Brain pericyte (primary cell): ENCODE measurements around the gene ACER1.
"Not testable (repeated sequence)": the region's sequence is repeated elsewhere in the genome, so short reads cannot be mapped to it uniquely, and the experiment has no call there.

Experiments
- DNase-seq: peaks from one replicate; pipeline ENCODE4 v3.0.0-alpha.2; 2012; ENCODE audit warnings: low read depth, low spot score

Gene ACER1, protein sequence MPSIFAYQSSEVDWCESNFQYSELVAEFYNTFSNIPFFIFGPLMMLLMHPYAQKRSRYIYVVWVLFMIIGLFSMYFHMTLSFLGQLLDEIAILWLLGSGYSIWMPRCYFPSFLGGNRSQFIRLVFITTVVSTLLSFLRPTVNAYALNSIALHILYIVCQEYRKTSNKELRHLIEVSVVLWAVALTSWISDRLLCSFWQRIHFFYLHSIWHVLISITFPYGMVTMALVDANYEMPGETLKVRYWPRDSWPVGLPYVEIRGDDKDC

DNA sequence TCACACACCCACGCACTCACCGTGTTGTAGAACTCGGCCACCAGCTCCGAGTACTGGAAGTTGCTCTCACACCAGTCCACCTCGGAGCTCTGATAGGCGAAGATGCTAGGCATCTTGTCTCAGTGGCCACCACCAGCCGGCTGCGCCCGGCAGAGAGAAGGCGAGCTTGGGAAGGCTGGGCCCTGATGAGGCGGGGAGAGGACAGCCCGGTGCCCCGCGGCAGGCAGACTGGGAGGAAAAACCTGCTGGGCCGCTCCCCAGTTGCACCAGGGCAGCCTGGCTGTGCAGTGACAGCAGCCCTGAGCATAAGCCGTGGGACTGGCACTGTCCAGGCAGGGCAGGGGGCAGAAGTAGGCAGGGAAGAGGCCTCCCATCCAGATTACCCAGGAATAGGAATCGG lies at the start of gene ACER1:
Gene ACER1, minus strand, starts transcription at position 174 of the 400 bp plus-strand sequence. Its CDS starts 61 bp downstream, at position 113.
- DNase-seq: no peak

DNA sequence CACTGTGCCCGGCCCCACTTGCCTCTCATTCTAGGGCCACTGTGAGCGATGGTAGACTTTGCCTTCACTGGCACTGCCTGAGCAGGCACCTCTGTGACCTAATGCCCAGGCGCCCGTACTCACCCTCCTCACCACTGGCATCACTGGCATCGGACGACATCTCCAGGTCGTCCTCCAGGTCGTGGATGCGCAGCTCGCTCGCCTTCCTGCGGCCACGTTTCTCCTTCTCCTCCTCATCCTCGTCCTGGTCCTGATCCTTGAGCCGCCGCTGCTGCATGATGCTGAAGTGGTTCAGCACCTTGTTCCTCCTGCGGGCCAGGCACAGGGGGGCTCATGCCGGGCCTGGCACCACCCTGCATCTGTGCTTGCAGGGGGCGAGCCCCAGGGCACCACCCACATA lies 49.8 kb upstream of the ACER1 start:
- no peak for DNase-seq

- DNase-seq: no peak
These were observed 47.8 kb upstream of the ACER1 start for GRCh38 chr19:6381030-6381750.

GRCh38 chr19:6379744-6380143 lies 46.3 kb upstream of the ACER1 start:
- DNase-seq: no peak

DNA sequence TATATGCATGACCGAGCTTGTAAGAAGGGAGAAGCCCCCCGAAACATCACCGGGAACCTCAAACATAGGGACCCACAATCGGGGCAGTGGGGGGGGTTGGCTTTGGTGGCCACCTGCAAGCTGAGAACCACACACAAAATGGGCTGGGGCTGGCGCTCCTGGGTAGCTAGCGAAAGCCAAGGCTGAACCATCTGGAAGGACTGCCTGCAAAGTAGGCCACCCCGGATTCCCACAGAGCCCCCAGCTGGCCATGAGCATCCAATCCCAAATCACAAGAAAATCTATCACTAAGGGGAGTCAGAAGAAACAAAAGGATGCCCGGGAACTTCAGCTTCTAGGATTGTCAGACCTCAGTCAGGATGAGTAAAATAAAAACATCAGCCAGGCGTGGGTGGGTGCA lies 45.1 kb upstream of the ACER1 start:
- no peak for DNase-seq

- DNase-seq: no peak
These were observed 44.6 kb upstream of the ACER1 start for GRCh38 chr19:6378041-6378440.

DNA sequence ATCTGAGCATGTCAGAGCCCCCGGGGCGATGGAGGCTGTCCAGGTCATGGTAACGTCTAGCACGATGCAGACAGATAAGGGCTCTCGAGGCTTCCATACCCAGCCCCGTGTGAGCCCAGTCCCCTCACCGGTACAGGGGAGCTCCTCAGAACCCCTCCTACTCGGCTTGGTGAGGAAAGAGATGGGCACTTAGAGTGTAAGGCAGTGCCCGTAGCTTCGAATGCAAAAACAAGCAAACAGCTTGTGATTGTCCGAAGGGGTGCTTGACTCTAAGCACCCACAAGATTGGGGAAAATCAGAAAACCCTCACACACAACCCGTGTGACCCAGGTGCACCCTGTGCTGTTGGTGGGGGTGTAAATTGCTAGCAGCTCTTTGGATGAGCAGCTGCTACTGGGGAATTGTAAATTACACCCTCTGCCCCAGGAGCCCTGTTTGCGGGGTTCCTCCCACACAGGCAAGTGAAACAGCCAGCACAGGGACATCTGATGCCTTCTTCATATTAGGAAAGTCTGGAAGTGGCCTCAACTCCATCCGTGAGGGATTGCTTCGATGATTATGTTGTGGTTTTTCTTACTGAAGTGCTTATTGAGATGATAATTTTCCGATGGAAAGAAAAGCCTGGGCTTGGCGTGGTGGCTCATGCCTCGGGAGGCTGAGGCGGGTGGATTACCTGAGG lies 43.2 kb upstream of the ACER1 start:
- no peak for DNase-seq

DNA sequence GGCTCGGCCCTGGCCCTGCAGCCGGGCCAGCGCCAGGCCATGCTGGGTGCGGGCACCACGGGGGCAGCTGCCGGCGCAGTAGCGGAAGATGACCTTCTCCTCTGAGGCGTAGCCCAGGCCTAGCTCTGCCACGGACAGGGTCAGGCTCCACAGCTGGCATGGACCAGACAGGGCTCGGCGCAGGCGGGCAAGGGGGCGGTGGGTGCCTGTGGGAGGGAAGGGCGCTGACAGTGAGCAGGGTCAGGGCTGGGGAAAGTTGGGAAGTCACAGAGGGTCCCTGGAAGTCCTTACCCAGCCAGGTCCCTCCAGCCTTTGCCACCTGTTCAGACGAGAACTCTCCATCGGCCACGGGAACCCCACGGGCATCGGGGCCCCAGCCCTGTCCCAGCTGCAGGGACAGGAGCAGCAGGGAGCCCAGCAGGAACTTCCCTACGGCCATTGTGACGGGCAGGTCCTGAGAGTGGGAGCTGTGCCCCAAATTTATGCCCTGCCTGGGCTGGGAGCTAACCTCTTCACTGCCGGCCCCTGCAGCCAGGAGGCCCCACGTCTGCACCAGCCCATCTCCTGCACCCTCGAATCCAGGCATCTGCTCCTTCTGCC lies 42.1 kb upstream of the ACER1 start, which contains the start of gene PSPN:
Gene PSPN, minus strand, starts transcription at position 523 of the 600 bp plus-strand sequence. Its CDS starts 84 bp downstream, at position 439.
- DNase-seq: no peak

GRCh38 chr19:6374711-6375410 lies 41.4 kb upstream of the ACER1 start:
- no peak for DNase-seq

DNA sequence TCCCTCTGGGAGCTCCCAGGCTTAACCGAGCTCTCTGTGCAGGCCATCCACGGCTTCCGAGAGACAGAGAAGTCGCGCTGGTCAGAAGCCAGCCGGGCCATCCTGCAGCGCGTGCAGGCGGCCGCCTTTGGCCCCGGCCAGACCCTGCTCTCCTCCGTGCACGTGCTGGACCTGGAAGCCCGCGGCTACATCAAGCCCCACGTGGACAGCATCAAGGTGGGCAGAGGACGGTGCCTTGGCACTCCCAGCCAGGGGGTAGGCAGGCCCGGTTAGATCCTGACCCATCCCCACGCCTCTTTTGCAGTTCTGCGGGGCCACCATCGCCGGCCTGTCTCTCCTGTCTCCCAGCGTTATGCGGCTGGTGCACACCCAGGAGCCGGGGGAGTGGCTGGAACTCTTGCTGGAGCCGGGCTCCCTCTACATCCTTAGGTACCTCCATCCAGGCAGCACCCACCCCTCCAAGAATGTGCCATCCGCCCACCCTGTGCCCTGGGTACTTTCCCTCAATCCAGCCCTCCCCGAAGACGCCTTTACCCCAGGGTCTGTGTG lies 40.8 kb upstream of the ACER1 start:
- DNase-seq: no peak

DNA sequence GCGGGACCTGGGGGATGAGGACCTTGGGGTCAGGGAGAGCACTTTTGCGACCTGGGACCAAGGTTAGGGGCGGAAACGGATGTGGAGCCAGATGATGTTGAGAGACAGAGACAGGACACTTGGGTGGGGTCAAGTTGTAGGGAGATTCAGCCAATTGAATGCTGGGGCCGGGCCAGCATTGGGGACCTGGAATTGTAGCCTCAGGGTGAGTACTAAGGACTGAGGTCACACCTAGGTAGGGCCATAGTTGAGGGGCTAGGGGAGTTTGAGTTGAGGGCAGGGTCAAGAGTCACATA lies 40.3 kb upstream of the ACER1 start:
- no peak for DNase-seq

DNA sequence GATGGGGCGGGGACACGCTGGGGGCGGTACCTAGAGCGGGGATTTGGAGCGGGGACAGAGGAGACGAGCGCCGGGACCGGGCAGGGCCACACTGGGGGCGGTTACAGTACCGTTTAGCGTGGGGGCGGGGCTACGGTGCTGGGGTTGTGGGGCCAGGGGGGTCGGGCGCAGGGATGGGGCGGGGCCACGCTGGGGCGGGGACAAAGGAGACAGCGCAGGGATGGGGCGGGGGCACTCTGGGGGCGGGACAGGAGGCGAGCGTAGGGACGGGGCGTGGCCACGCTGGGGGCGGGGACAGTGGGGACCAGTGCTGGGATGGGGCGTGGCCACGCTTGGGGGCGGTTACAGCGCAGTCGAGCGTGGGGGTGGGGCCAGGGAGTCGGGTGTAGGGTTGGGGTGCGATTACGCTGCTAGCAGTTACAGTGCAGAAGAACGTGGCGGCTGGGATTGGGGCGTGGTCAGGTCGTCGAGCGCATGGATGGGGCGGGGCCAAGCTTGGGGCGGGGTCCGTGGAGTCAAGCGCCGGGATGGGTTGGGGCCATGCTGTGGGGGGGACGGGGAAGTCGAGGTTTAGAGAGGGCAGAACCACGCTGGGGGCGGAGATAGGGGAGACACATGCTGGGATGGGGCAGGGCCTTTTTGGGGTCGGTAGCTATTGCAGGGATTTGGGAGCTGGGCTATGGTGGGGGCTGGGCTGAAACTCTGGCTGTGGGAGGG lies 39.8 kb upstream of the ACER1 start:
- peak; percentile 92 for DNase-seq

DNA sequence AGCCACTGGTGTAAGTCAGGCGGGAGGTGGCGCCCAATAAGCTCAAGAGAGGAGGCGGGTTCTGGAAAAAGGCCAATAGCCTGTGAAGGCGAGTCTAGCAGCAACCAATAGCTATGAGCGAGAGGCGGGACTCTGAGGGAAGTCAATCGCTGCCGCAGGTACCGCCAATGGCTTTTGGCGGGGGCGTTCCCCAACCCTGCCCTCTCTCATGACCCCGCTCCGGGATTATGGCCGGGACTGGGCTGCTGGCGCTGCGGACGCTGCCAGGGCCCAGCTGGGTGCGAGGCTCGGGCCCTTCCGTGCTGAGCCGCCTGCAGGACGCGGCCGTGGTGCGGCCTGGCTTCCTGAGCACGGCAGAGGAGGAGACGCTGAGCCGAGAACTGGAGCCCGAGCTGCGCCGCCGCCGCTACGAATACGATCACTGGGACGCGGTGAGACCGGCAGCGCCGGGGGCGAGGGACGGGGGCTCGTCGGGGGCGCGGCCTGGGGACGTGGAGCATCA lies 39.2 kb upstream of the ACER1 start, which contains the start of gene ALKBH7:
Gene ALKBH7, plus strand, starts transcription at position 201 of the 502 bp plus-strand sequence. Its CDS starts 27 bp downstream, at position 228.
- peak; percentile 98 for DNase-seq

- DNase-seq: no peak
These were observed 30.9 kb upstream of the ACER1 start for GRCh38 chr19:6364353-6364752.

- no peak for DNase-seq
These were observed 29.0 kb upstream of the ACER1 start for GRCh38 chr19:6362351-6362801.

- DNase-seq: no peak
These were observed 28.6 kb upstream of the ACER1 start for GRCh38 chr19:6362027-6362350.

- DNase-seq: not testable (repeated sequence)
These were observed 27.4 kb upstream of the ACER1 start for GRCh38 chr19:6360857-6361216.

GRCh38 chr19:6360445-6360844 lies 27.0 kb upstream of the ACER1 start:
- not testable (repeated sequence) for DNase-seq

GRCh38 chr19:6359568-6360341 lies 26.3 kb upstream of the ACER1 start:
- DNase-seq: no peak

- no peak for DNase-seq
These were observed 24.6 kb upstream of the ACER1 start for GRCh38 chr19:6358003-6358402.
